BLaER1 treated with 17β-estradiol and CSF1 and Interleukin-3, amounts not matched to agents 10 nM and 100 nM (cell line): ENCODE measurements around the gene GRID1.

Source experiments
- H3K27ac ChIP-seq, 11 experiments: shearing (Covaris generic); formaldehyde crosslinking; 2 replicates each; pipeline ENCODE4 v1.8.1; 2022
- H3K27me3 ChIP-seq, 11 experiments: shearing (Covaris generic); formaldehyde crosslinking; 2 replicates each; pipeline ENCODE4 v1.8.1; 2022
- H3K36me3 ChIP-seq, 11 experiments: shearing (Covaris generic); formaldehyde crosslinking; 2 replicates each; pipeline ENCODE4 v1.8.1; 2022
- H3K4me1 ChIP-seq, 10 experiments: shearing (Covaris generic); formaldehyde crosslinking; 2 replicates each; pipeline ENCODE4 v1.8.1; 2022
- H3K4me2 ChIP-seq, 11 experiments: shearing (Covaris generic); formaldehyde crosslinking; 2 replicates each; pipeline ENCODE4 v1.8.1; 2022
- H3K4me3 ChIP-seq, 10 experiments: shearing (Covaris generic); formaldehyde crosslinking; 2 replicates each; pipeline ENCODE4 v1.8.1; 2022
- H3K9ac ChIP-seq, 11 experiments: shearing (Covaris generic); formaldehyde crosslinking; 2 replicates each; pipeline ENCODE4 v1.8.1; 2022
- H3K9me3 ChIP-seq, 11 experiments: shearing (Covaris generic); formaldehyde crosslinking; replicated peaks in 1 of 11; 2 replicates each; pipeline ENCODE4 v1.8.1; 2022
- H4K20me1 ChIP-seq, 11 experiments: shearing (Covaris generic); formaldehyde crosslinking; 2 replicates each; pipeline ENCODE4 v1.8.1; 2022
- Cebpa-rat ChIP-seq, 11 experiments: shearing (Covaris generic); IDR thresholded peaks; 2 replicates each; pipeline ENCODE4 v1.8.1; 2022

The GRID1 gene

GRCh38 chr10:86370006-86370585, 3.5 kb upstream of the GRID1 start:
- Histone ChIP-seq H3K27ac (no peak overlapping the region), H3K4me3 (no peak overlapping the region), H3K36me3 (no peaks in the 10 kb centered on the region), H3K9ac (no peak overlapping the region), H3K9me3 (no peaks in the 10 kb centered on the region), H3K4me1 (peaks cover 12 to 54% (median 32%) of the 10 kb centered on the region in 10 experiments; a peak in 19 of 20 replicates), H3K4me2 (no peak overlapping the region), H4K20me1 (peaks cover 0 to 34% (median 21%) of the 10 kb centered on the region in 11 experiments; a peak in 15 of 22 replicates), H3K27me3 (peaks cover 42 to 62% (median 55%) of the 10 kb centered on the region in 11 experiments)
- TF ChIP-seq Cebpa-rat (IDR thresholded peaks at IDR 0.05): no peak

GRCh38 chr10:86368987-86369386, 2.4 kb upstream of the GRID1 start:
- Histone ChIP-seq H3K36me3 (no peaks in the 10 kb centered on the region), H3K9me3 (no peaks in the 10 kb centered on the region; a peak in 1 of 22 replicates), H4K20me1 (peaks cover 0 to 45% (median 30%) of the 10 kb centered on the region in 11 experiments; a peak in 16 of 22 replicates), H3K27me3 (peaks cover 53 to 73% (median 66%) of the 10 kb centered on the region in 11 experiments), H3K9ac (no peak overlapping the region), H3K4me2 (no peak overlapping the region), H3K4me1 (peaks cover 12 to 45% (median 27%) of the 10 kb centered on the region in 10 experiments; a peak in 19 of 20 replicates), H3K4me3 (no peak overlapping the region), H3K27ac (no peak overlapping the region)
- TF ChIP-seq Cebpa-rat (IDR thresholded peaks at IDR 0.05): no peak

GRCh38 chr10:86368046-86368445, 1.5 kb upstream of the GRID1 start:
- Histone ChIP-seq H3K4me1 (peaks cover 18 to 43% (median 27%) of the 10 kb centered on the region in 10 experiments; a peak in 19 of 20 replicates), H3K27ac (no peak overlapping the region), H3K4me3 (no peak overlapping the region), H3K27me3 (peaks cover 63 to 83% (median 75%) of the 10 kb centered on the region in 11 experiments), H3K9ac (no peak overlapping the region), H3K9me3 (no peaks in the 10 kb centered on the region; a peak in 1 of 22 replicates), H4K20me1 (peaks cover 0 to 55% (median 38%) of the 10 kb centered on the region in 11 experiments; a peak in 17 of 22 replicates), H3K36me3 (no peaks in the 10 kb centered on the region), H3K4me2 (peak overlapping the region in 6 of 11 experiments; percentile 97 to 98 (median 98); a peak in 6 of 22 replicates)
- TF ChIP-seq Cebpa-rat (IDR thresholded peaks at IDR 0.05): no peak

- H3K4me1 ChIP-seq: peaks cover 18 to 40% (median 27%) of the 10 kb centered on the region in 10 experiments; a peak in 19 of 20 replicates
- H3K9me3 ChIP-seq: no peaks in the 10 kb centered on the region; a peak in 1 of 22 replicates
- peaks cover 0 to 61% (median 43%) of the 10 kb centered on the region in 11 experiments; a peak in 17 of 22 replicates for H4K20me1 ChIP-seq
- peak overlapping the region in 10 of 11 experiments; percentile 36 to 70 (median 56); a peak in 14 of 22 replicates for H3K9ac ChIP-seq
- H3K27me3 ChIP-seq: peaks cover 70 to 90% (median 82%) of the 10 kb centered on the region in 11 experiments
- no peak overlapping the region for H3K27ac ChIP-seq
- H3K4me2 ChIP-seq: peak overlapping the region; percentile 97 to 99 (median 98)
- H3K36me3 ChIP-seq: no peaks in the 10 kb centered on the region
- TF ChIP-seq Cebpa-rat (IDR thresholded peaks at IDR 0.05): no peak
- peak overlapping the region; percentile 59 to 72 (median 64) for H3K4me3 ChIP-seq
These were observed 757 bp upstream of the GRID1 start for GRCh38 chr10:86367152-86367951.

GRCh38 chr10:86366902-86367151, 232 bp upstream of the GRID1 start:
- H3K4me1 ChIP-seq: peaks cover 18 to 35% (median 24%) of the 10 kb centered on the region in 10 experiments; a peak in 19 of 20 replicates
- H3K9ac ChIP-seq: peak overlapping the region in 10 of 11 experiments; percentile 36 to 70 (median 56); a peak in 14 of 22 replicates
- no peak overlapping the region for H3K27ac ChIP-seq
- H3K9me3 ChIP-seq: no peaks in the 10 kb centered on the region; a peak in 1 of 22 replicates
- H3K4me3 ChIP-seq: peak overlapping the region; percentile 59 to 72 (median 64)
- H3K27me3 ChIP-seq: peaks cover 75 to 95% (median 87%) of the 10 kb centered on the region in 11 experiments
- no peaks in the 10 kb centered on the region for H3K36me3 ChIP-seq
- H3K4me2 ChIP-seq: peak overlapping the region; percentile 97 to 99 (median 98)
- peaks cover 0 to 62% (median 43%) of the 10 kb centered on the region in 11 experiments; a peak in 17 of 22 replicates for H4K20me1 ChIP-seq
- TF ChIP-seq Cebpa-rat (IDR thresholded peaks at IDR 0.05): no peak

GRCh38 chr10:86365346-86366032, 1.1 kb downstream of the GRID1 start:
- Histone ChIP-seq H3K4me3 (peak overlapping the region; percentile 59 to 72 (median 64)), H3K4me2 (peak overlapping the region; percentile 97 to 99 (median 98))

GRCh38 chr10:86364491-86365345, 1.9 kb downstream of the GRID1 start:
- Histone ChIP-seq H3K27me3 (peaks cover 77 to 93% (median 90%) of the 10 kb centered on the region in 11 experiments), H3K4me2 (peak overlapping the region in 3 of 11 experiments; percentile 97 to 98 (median 98); a peak in 3 of 22 replicates)

More at GRCh38 chr10:86365346-86366032, 1.1 kb downstream of the GRID1 start:
- H3K9me3 ChIP-seq: no peaks in the 10 kb centered on the region; a peak in 1 of 22 replicates
- no peaks in the 10 kb centered on the region for H3K36me3 ChIP-seq
- H3K27ac ChIP-seq: no peak overlapping the region
- peaks cover 77 to 100% (median 98%) of the 10 kb centered on the region in 11 experiments for H3K27me3 ChIP-seq
- H3K9ac ChIP-seq: peak overlapping the region in 5 of 11 experiments; percentile 32 to 67 (median 49); a peak in 5 of 22 replicates
- peaks cover 15 to 33% (median 26%) of the 10 kb centered on the region in 10 experiments for H3K4me1 ChIP-seq
- peaks cover 0 to 68% (median 43%) of the 10 kb centered on the region in 11 experiments; a peak in 17 of 22 replicates for H4K20me1 ChIP-seq
- TF ChIP-seq Cebpa-rat (IDR thresholded peaks at IDR 0.05): no peak

More at GRCh38 chr10:86364491-86365345, 1.9 kb downstream of the GRID1 start:
- Histone ChIP-seq H3K9me3 (no peaks in the 10 kb centered on the region; a peak in 1 of 22 replicates), H3K4me1 (peaks cover 15 to 41% (median 28%) of the 10 kb centered on the region in 10 experiments), H3K9ac (no peak overlapping the region), H3K36me3 (no peaks in the 10 kb centered on the region), H3K4me3 (peak overlapping the region in 3 of 10 experiments; percentile 7 to 66 (median 62); a peak in 1 of 20 replicates), H4K20me1 (peaks cover 0 to 68% (median 43%) of the 10 kb centered on the region in 11 experiments; a peak in 17 of 22 replicates), H3K27ac (no peak overlapping the region)
- no peak for TF ChIP-seq Cebpa-rat (IDR thresholded peaks at IDR 0.05)
